DND-41 (cell line): ENCODE data around the gene SEC16B.

Experiments
- CTCF ChIP-seq: IDR thresholded peaks from 2 replicates; pipeline ENCODE4 v1.5.1; 2012; ENCODE audit warnings: borderline replicate concordance, low read length, moderate library complexity, mild to moderate bottlenecking; ENCODE audit not compliant: poor library complexity, severe bottlenecking; ENCODE audit errors: extremely low read depth
- EZH2 ChIP-seq: IDR thresholded peaks from 3 replicates; pipeline ENCODE4 v1.6.1; 2012; ENCODE audit warnings: borderline replicate concordance, low read depth, mild to moderate bottlenecking, moderate library complexity, low read length, inconsistent platforms; ENCODE audit not compliant: severe bottlenecking

DNA sequence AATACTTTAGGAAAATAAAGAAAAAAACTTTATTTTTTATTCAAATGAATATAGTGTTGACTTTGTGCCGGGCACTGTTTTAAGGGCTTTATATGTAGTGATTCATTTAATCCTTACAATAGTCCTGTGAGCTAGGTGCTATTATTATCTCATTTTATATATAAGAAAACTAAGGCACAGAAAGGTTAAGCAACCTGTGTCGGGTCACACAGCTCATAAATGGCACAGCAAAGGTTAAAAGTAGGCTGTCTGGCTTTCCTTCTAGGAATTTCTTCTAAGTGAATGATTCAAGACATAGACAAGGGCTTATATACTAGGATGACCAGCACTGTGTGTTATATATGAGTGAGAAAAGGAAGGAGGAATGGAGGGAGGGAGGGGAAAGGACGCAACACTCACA lies 35.4 kb downstream of the SEC16B start:
- no peak for TF ChIP-seq CTCF
- TF ChIP-seq EZH2: no peak
